Adrenal gland (tissue), 12 donors: Measurements from ENCODE around the gene KCNA2. TPM values are rescaled to one million over a fixed set of nuclear protein-coding genes. Genes with fewer than 3 reads are reported as not detected.

Source experiments
- DNase-seq, 7 donors: peaks; one replicate each; pipeline ENCODE4 v3.0.0-alpha.2; 2019 to 2020
- H3K27ac ChIP-seq, 5 donors: fragments of 200-600 bp; sonication (generic) in 4 of 5; 1 replicate in 3 of 5; 2 replicates in 2 of 5; pipeline versions ENCODE4 v1.5.1 to v1.8.0; 2016 to 2020; ENCODE audit warnings: mild to moderate bottlenecking in 1 of 5
- H3K27me3 ChIP-seq: fragments of 200-600 bp; 2 replicates; pipeline ENCODE4 v1.8.0; 2021
- H3K36me3 ChIP-seq, 2 donors: fragments of 200-600 bp; replicated peaks in 1 of 2; 1 replicate in 1 of 2; 2 replicates in 1 of 2; pipeline versions ENCODE4 v1.5.1 to v1.8.0; 2018 to 2022
- H3K4me1 ChIP-seq, 2 donors: fragments of 200-600 bp; replicated peaks in 1 of 2; 1 replicate in 1 of 2; 2 replicates in 1 of 2; pipeline versions ENCODE4 v1.5.1 to v1.8.0; 2018 to 2021
- H3K4me3 ChIP-seq, 4 donors: fragments of 200-600 bp; sonication (generic) in 3 of 4; one replicate each; pipeline ENCODE4 v1.5.1; 2016 to 2018
- H3K9me3 ChIP-seq, 3 donors: fragments of 200-600 bp; sonication (generic) in 1 of 3; replicated peaks in 1 of 3; 1 replicate in 2 of 3; 2 replicates in 1 of 3; pipeline versions ENCODE4 v1.5.1 to v1.8.0; 2016 to 2021
- POLR2A ChIP-seq, 2 donors: fragments of 450-650 bp; IDR thresholded peaks; one replicate each; pipeline ENCODE4 v1.6.1; 2017; ENCODE audit warnings: antibody characterized with exemption in 2 of 2, mild to moderate bottlenecking in 2 of 2, moderate library complexity in 1 of 2
- WGBS, 4 donors: extraction: QIAGEN DNeasy Blood & Tissue Kit in 2 of 4; methylation state at CpG; one replicate each; pipeline versions ENCODE4 v1.1.5 to v1.1.7; 2013 to 2017; 5-methylcytosine and 5-hydroxymethylcytosine counted together
- intact Hi-C, 2 donors: fragments of 100-400 bp; cut with DNase I; formaldehyde crosslinking; loops; one replicate each; pipeline versions ENCODE4 v1.14.1 to v1.15.0; 2022 to 2023
- polyA plus RNA-seq, 3 donors: library from polyadenylated mRNA; stranded (reverse); fragments of 200-250 nt in 2 of 3; fragments of 350-450 nt in 1 of 3; fragmentation: Illumina TruSeq in 1 of 3; extraction: RNeasy Lipid Tissue Mini Kit (QIAGEN cat#74804) in 1 of 3; gene quantifications; one replicate each; pipeline ENCODE4 v1.2.3, GENCODE V29; 2013 to 2014
- total RNA-seq, 9 donors: library from RNA; depleted of rRNA in 4 of 9; stranded (reverse); fragments of >200 nt in 4 of 9; fragments of 120-200 nt in 1 of 9; fragmentation: NEBNext Ultra II Directional in 1 of 9; extraction: Animal tissue kit (Norgen Biotek cat#: 25700) in 1 of 9; gene quantifications; one replicate each; pipeline versions ENCODE4 v1.1.0 to v1.2.4, GENCODE V29; 2013 to 2023
- TF ChIP-seq, protein P1 (sequence below), 6 experiments: fragments of 450-650 bp in 4 of 6; fragments of 200-600 bp in 2 of 6; sonication (generic) in 1 of 6; IDR thresholded peaks; 1 replicate in 5 of 6; 2 replicates in 1 of 6; pipeline versions ENCODE4 v1.5.1 to v1.8.0; 2016 to 2021; ENCODE audit warnings: antibody characterized with exemption in 6 of 6, mild to moderate bottlenecking in 2 of 6, moderate library complexity in 1 of 6
- donor health status: healthy with polysubstance abuse.
- donor health status: Bipolar disorder and iron deficiency.
- donor health status: DM: yes; HTN: yes; CAD: no.
- donor health status: DM: no; HTN: no; CAD: no.
- donor health status: DM: no; HTN: no; CAD: no.
- donor health status: DM: yes; HTN: yes; CAD: no.

Gene KCNA2
- total and polyA plus RNA-seq, 12 donors, result 0.06 to 16.9 (median 0.38) TPM; not detected in 1

DNA sequence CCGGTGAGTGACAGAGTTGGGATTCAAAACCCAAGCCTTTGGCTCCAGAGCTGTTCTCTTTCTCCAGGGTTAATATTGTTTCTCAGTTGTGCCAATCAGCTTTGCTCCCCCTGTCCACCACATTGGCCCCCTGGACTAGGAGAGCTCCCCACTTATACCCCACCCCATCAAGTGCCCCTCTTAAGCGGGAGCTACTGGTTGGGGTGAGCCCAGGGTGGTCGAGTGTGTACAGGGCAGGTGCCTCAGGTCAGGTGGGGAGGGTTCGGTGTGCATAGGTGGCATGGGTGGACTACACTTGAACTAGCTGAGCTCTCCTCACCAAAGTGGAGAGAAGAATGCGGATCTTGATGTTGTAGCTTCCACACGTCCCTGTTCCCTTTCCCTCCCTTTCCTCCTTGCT, 14.2 kb downstream of the KCNA2 start:
- no peak overlapping the region for H3K27ac ChIP-seq
- DNase-seq, result peak in 1 of 7 donors; percentile 21
- no peaks in the 10 kb centered on the region for H3K36me3 ChIP-seq
- WGBS, 4 donors, result 75 to 90% (median 84%) methylated on average over 4 to 6 of the region's 6 CpGs
- H3K4me3 ChIP-seq, result no peak overlapping the region
- no peaks in the 10 kb centered on the region for H3K9me3 ChIP-seq
- intact Hi-C loops, result no loop called here
- no peaks in the 10 kb centered on the region for H3K4me1 ChIP-seq
- TF ChIP-seq, protein P1, sequence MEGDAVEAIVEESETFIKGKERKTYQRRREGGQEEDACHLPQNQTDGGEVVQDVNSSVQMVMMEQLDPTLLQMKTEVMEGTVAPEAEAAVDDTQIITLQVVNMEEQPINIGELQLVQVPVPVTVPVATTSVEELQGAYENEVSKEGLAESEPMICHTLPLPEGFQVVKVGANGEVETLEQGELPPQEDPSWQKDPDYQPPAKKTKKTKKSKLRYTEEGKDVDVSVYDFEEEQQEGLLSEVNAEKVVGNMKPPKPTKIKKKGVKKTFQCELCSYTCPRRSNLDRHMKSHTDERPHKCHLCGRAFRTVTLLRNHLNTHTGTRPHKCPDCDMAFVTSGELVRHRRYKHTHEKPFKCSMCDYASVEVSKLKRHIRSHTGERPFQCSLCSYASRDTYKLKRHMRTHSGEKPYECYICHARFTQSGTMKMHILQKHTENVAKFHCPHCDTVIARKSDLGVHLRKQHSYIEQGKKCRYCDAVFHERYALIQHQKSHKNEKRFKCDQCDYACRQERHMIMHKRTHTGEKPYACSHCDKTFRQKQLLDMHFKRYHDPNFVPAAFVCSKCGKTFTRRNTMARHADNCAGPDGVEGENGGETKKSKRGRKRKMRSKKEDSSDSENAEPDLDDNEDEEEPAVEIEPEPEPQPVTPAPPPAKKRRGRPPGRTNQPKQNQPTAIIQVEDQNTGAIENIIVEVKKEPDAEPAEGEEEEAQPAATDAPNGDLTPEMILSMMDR (IDR thresholded peaks at IDR 0.05), result no peak
- TF ChIP-seq POLR2A (IDR thresholded peaks at IDR 0.05), result no peak
- no peaks in the 10 kb centered on the region for H3K27me3 ChIP-seq

DNA sequence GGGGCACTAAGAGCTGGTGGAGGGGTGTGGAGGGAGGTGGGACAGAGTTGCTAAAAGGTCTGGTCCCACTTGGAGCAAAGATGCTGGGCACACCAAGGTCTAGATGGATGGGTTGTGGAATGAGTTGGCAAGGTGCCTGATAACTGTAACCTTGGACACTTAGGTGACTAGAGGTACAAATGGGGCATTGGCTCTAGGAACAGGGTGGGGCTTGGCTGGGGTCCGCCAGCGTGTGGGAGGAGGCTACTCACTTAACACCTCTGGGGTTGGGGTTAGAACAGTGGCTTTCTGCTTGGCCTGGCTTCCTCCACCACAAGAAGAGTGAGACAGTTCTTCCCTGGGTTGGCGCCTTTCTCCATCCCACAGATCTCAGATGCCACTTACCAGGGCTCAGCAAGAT, 17.2 kb downstream of the KCNA2 start:
- Histone ChIP-seq H3K4me1 (no peaks in the 10 kb centered on the region), H3K36me3 (no peaks in the 10 kb centered on the region), H3K27ac (no peak overlapping the region), H3K9me3 (no peaks in the 10 kb centered on the region), H3K27me3 (no peaks in the 10 kb centered on the region), H3K4me3 (no peak overlapping the region)
- 80 to 90% (median 85%) methylated on average over 3 of the region's 3 CpGs for WGBS, 4 donors
- intact Hi-C loops, result no loop called here
- DNase-seq, result peak in 1 of 7 donors; percentile 39
- TF ChIP-seq, protein P1 (IDR thresholded peaks at IDR 0.05), result no peak
- no peak for TF ChIP-seq POLR2A (IDR thresholded peaks at IDR 0.05)

DNA sequence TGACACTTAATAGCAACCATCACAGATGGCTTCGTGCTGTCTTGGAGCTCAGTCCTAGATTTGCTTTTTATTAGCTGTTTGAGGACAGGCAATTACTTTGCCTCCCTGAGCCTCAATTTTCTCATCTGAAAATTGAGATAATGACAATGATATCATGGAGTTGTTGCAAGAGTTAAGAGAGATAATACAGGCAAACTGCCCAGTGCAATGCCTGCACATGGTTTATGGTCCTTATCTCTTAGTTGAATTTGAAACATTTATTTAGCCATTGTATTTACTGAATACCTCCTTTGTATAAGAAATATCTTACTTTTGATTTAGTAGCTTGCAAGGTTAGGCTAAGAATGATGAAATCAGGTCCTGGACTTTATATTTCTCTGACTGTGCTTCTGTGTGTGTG, 17.7 kb downstream of the KCNA2 start:
- Histone ChIP-seq H3K9me3 (no peaks in the 10 kb centered on the region), H3K27ac (no peak overlapping the region), H3K4me1 (no peaks in the 10 kb centered on the region), H3K4me3 (no peak overlapping the region), H3K36me3 (no peaks in the 10 kb centered on the region), H3K27me3 (no peaks in the 10 kb centered on the region)
- TF ChIP-seq, protein P1 (IDR thresholded peaks at IDR 0.05), result no peak
- no peak for TF ChIP-seq POLR2A (IDR thresholded peaks at IDR 0.05)
- intact Hi-C loops, result no loop called here
- DNase-seq, result peak in 4 of 7 donors; percentile 20 to 53 (median 36)
- WGBS, 4 donors, result 60 to 80% (median 61%) methylated on average over 1 of the region's 1 CpG

DNA sequence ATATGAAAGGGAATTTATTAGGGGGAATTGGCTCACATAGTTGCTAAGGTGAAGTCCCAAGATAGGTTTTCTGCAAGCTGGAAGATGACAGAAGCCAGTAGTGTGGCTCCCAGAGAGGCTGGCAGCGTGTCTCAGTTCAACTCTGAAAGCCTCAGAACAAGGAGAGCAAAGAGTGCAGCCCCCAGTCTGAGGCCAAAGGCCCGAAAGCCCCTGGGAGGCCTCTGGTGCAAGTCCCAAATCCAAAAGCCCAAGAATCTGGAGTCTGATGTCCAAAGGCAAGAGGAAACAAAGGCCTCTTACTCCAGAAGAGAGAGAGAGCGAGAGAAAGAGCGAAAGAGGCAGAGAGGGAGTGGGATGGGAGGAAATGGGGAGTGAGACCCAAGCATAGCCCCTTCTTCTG, 18.3 kb downstream of the KCNA2 start:
- DNase-seq, result peak in 1 of 7 donors; percentile 9
- Histone ChIP-seq H3K4me1 (no peaks in the 10 kb centered on the region), H3K27me3 (no peaks in the 10 kb centered on the region), H3K36me3 (no peaks in the 10 kb centered on the region), H3K4me3 (no peak overlapping the region), H3K27ac (no peak overlapping the region), H3K9me3 (no peaks in the 10 kb centered on the region)
- TF ChIP-seq POLR2A (IDR thresholded peaks at IDR 0.05), result no peak
- TF ChIP-seq, protein P1 (IDR thresholded peaks at IDR 0.05), result no peak
- intact Hi-C loops, result no loop called here
- 88 to 94% (median 93%) methylated on average over 4 of the region's 4 CpGs for WGBS, 4 donors
